HFF-Myc (cell line): ENCODE results near the gene ACSM4.
"Not testable (repeated sequence)": the region's sequence is repeated elsewhere in the genome, so short reads cannot be mapped to it uniquely, and the experiment has no call there.

Experiments used
- DNase-seq: peaks from one replicate; pipeline ENCODE4 v3.0.0-alpha.2; 2011; ENCODE audit warnings: low read depth; ENCODE audit errors: extremely low read depth
- H3K4me3 ChIP-seq: replicated peaks from 2 replicates; pipeline ENCODE4 v1.5.1; 2011; ENCODE audit warnings: low read depth, mild to moderate bottlenecking, control low read depth, low read length
- TF ChIP-seq, protein P1 (sequence below): IDR thresholded peaks from 2 replicates; pipeline ENCODE4 v1.5.1; 2012; ENCODE audit warnings: mild to moderate bottlenecking, low read depth, low read length, control low read depth; ENCODE audit errors: missing control alignments

Gene ACSM4

DNA sequence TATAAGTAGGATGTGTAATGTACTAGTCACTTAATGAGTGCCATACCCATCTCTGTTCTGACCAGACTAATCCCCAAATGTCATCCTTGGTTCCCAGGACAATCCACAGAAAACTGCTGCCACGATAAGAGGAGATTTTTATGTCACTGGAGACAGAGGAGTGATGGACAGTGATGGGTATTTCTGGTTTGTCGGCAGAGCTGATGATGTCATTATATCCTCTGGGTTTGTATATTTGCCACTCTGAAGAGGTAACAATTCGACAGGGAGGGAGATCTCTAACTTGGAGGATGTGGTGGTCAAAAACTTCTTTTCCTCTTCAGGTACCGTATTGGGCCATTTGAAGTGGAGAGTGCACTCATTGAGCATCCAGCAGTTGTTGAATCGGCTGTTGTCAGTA lies 20.3 kb downstream of the ACSM4 start:
- DNase-seq = no peak
- no peak overlapping the region for H3K4me3 ChIP-seq
- TF ChIP-seq, protein P1, sequence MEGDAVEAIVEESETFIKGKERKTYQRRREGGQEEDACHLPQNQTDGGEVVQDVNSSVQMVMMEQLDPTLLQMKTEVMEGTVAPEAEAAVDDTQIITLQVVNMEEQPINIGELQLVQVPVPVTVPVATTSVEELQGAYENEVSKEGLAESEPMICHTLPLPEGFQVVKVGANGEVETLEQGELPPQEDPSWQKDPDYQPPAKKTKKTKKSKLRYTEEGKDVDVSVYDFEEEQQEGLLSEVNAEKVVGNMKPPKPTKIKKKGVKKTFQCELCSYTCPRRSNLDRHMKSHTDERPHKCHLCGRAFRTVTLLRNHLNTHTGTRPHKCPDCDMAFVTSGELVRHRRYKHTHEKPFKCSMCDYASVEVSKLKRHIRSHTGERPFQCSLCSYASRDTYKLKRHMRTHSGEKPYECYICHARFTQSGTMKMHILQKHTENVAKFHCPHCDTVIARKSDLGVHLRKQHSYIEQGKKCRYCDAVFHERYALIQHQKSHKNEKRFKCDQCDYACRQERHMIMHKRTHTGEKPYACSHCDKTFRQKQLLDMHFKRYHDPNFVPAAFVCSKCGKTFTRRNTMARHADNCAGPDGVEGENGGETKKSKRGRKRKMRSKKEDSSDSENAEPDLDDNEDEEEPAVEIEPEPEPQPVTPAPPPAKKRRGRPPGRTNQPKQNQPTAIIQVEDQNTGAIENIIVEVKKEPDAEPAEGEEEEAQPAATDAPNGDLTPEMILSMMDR = no peak

DNA sequence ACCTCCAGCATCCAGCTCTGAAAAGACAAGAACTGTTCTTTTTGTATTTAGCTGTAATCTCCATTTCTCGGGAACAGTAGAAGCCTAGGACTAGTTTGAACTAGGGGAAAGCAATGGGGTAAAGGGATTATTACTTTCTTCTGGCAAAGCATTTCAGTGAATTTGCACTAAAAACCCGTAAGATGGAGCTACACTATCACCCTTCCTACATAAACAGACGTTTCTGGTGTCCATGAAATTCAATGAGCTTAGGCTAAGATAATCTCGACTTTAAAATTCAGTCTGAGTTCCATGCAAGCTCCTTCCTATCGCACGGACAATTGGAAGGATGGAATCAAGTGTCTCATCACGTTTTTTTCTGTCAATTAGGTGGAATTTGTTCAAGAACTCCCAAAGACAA lies 24.0 kb downstream of the ACSM4 start:
- no peak overlapping the region for H3K4me3 ChIP-seq
- no peak for DNase-seq
- TF ChIP-seq, protein P1 = no peak

DNA sequence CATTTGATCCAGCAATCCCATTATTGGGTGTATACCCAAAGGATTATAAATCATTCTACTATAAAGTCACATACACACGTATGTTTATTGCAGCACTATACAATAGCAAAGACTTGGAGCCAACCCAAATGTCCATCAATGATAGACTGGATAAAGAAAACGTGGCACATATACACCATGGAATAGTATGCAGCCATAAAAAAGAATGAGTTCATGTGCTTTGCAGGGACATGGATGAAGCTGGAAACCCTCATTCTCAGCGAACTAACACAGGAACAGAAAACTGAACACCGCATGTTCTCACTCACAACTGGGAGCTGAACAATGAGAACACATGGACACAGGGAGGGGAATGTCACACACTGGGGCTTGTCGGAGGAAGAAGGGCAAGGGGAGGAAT lies 33.9 kb downstream of the ACSM4 start:
- H3K4me3 ChIP-seq, DNase-seq: not testable (repeated sequence)

DNA sequence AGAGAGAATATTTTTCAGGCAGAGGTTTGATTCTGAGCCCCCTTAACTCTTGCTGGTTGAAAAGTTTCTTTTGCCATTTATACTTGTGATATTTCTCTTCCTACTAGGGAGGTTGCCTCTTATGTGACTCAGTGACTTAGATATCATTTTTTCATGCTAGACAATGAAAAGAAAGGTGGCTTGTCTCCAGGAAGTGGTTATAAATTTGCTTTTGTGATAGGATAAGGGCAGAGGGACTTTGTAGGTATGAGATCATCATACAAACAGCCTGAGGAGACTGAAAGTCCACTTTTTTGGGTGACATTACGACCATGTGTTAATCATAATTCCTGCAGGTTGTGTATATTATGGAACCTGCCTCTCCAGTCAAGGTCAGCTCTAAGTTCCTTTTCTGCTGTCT lies 35.8 kb downstream of the ACSM4 start:
- no peak for DNase-seq
- TF ChIP-seq, protein P1 = no peak
- no peak overlapping the region for H3K4me3 ChIP-seq

DNA sequence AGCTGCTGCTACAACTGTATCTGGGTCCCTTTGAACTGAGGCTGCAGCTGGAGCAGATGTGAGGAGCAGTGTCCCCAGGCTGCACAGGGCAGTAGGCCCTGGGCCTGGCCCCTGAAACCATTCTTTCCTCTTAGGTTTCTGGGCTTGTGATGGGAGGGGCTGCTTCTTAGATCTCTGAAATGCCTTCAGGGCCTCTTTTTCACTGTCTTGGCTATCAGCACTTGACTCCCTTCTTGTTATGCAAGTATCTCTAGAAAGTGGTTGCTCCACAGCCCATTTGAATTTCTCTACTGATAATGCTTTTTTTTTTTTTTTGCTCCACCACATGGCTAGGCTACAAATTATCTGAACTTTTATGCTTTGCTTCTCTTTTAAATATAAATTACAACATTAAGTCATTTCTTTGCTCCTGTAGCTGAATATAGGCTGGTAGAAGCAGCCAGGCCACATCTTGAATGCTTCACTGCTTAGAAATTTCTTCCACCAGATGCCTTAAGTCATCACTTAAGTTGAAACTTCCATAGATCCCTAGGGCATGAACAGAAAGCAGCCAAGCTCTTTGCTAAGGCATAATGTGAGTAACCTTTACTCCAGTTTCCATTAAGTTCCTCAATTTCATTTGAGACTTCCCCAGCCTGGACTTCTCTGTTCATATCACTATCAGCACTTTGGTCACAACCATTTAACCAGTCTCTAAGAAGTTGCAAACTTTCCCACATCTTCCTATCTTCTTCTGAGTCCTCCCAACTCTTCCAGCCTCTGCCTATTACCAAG lies 41.1 kb downstream of the ACSM4 start:
- no peak overlapping the region for H3K4me3 ChIP-seq
- DNase-seq = no peak

DNA sequence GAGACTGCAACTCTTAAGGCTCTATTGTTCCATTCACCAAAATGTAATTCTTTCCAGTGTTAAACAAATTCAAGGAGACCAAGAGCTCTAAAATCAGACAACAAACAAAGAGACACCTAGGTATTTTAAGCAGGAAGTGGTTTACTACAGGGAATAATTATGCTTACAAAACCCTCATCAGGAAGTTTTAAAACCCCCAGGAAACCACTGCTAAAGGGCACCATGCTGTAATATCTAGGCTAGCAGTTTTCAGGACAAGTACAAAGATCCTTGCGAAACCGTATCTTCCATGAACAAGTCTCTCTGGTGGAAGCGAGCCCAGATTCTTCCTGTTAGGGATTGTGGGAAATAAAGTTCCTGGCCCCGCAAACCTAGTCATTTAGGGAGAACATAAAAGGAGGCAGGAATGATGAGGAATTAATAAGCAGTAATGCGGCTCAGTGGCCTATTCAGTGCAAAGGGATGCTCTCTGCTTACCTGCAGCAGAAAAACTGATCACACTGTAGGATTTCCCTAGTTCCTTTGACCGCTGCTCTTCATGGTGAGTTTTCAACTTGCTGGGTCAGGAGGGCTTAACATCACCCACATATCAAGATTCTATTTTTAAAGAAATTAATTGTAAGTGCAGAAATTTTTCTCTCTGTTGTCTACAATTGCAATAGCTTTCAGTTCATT lies 42.8 kb downstream of the ACSM4 start:
- no peak for DNase-seq
- no peak overlapping the region for H3K4me3 ChIP-seq
- TF ChIP-seq, protein P1 = no peak

More for the DNA sequence above, 41.1 kb downstream of the ACSM4 start:
- TF ChIP-seq, protein P1 = no peak

DNA sequence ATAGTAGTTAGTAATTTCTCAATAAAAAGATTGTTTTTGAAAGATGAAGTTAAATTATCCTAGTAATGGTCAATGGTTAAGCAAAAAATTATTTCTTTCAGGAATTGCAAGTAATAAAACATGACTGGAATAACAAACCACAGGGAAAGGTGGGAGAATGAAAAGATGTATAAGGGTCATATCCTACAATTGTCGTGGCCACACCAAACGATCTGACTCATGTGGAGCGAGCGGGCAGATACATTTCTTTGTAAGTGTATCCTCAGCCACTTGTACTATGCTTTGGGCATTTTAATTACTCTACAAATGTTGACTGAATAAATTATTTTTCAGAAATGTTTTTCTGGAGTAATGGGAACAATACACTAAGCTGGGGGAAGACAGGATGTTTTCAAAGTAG lies 45.5 kb downstream of the ACSM4 start:
- TF ChIP-seq, protein P1 = no peak
- DNase-seq = no peak
- no peak overlapping the region for H3K4me3 ChIP-seq
